Testis (tissue), 3 donors: ENCODE results near the gene NNMT. TPM values are rescaled to one million over a fixed set of nuclear protein-coding genes. Genes with fewer than 3 reads are reported as not detected.

Experiments used
- DNase-seq: peaks from one replicate; pipeline ENCODE4 v3.0.0-alpha.2; 2019
- H3K27ac ChIP-seq, 2 donors: fragments of 200-600 bp; sonication (generic); one replicate each; pipeline ENCODE4 v1.5.1; 2019
- H3K27me3 ChIP-seq: fragments of 200-600 bp; sonication (generic); one replicate; pipeline ENCODE4 v1.5.1; 2019
- H3K36me3 ChIP-seq: fragments of 200-600 bp; sonication (generic); one replicate; pipeline ENCODE4 v1.5.1; 2017; ENCODE audit warnings: low read depth; ENCODE audit errors: missing control alignments
- H3K4me1 ChIP-seq: fragments of 200-600 bp; sonication (generic); one replicate; pipeline ENCODE4 v1.5.1; 2019
- H3K4me3 ChIP-seq, 2 donors: fragments of 200-600 bp; sonication (generic); one replicate each; pipeline ENCODE4 v1.5.1; 2017 to 2019
- H3K9me3 ChIP-seq: fragments of 200-600 bp; sonication (generic); one replicate; pipeline ENCODE4 v1.5.1; 2017
- CTCF ChIP-seq, 3 experiments: fragments of 450-650 bp in 2 of 3; fragments of 200-600 bp in 1 of 3; sonication (generic) in 1 of 3; IDR thresholded peaks; one replicate each; pipeline ENCODE4 v1.5.1; 2016 to 2019; ENCODE audit warnings: antibody characterized with exemption in 3 of 3, mild to moderate bottlenecking in 2 of 3, moderate library complexity in 1 of 3
- POLR2A ChIP-seq: fragments of 450-650 bp; IDR thresholded peaks from one replicate; pipeline ENCODE4 v1.6.1; 2017; ENCODE audit warnings: antibody characterized with exemption, mild to moderate bottlenecking, moderate library complexity
- WGBS, 2 donors: methylation state at CpG; one replicate each; pipeline ENCODE4 v1.1.5; 2018; 5-methylcytosine and 5-hydroxymethylcytosine counted together
- intact Hi-C: fragments of 100-400 bp; cut with DNase I; formaldehyde crosslinking; loops from one replicate; pipeline ENCODE4 v1.15.1; 2023; ENCODE audit warnings: low total_unique reads
- polyA plus RNA-seq: library from polyadenylated mRNA; stranded (reverse); fragments of 350-450 nt; fragmentation: Illumina TruSeq; extraction: RNeasy Lipid Tissue Mini Kit (QIAGEN cat#74804); gene quantifications from one replicate; pipeline ENCODE4 v1.2.3, GENCODE V29; 2014; ENCODE audit warnings: low read depth, low replicate concordance; ENCODE audit not compliant: insufficient read depth
- total RNA-seq, 2 donors: library from RNA; depleted of rRNA; stranded (reverse); fragments of >200 nt; gene quantifications; one replicate each; pipeline ENCODE4 v1.2.3, GENCODE V29; 2016

Gene NNMT
- total and polyA plus RNA-seq, 3 donors from 2014 or later: 10.6 to 38.8 (median 28.7) TPM

GRCh38 chr11:114343493-114343892, 47.3 kb downstream of the NNMT start:
- H3K36me3 ChIP-seq: no peaks in the 10 kb centered on the region
- no peaks in the 10 kb centered on the region for H3K27me3 ChIP-seq
- H3K9me3 ChIP-seq: no peaks in the 10 kb centered on the region
- TF ChIP-seq POLR2A (no peak), CTCF (IDR thresholded peaks at IDR 0.05) (no peak)
- H3K27ac ChIP-seq: no peak overlapping the region
- no peak for DNase-seq
- H3K4me3 ChIP-seq: no peak overlapping the region
- H3K4me1 ChIP-seq: no peaks in the 10 kb centered on the region
- 66 to 69% methylated on average over 4 of the region's 4 CpGs for WGBS, 2 donors
- intact Hi-C loops: no loop called here

- Histone ChIP-seq H3K27ac (no peak overlapping the region), H3K4me1 (no peaks in the 10 kb centered on the region), H3K4me3 (no peak overlapping the region), H3K36me3 (no peaks in the 10 kb centered on the region), H3K27me3 (no peaks in the 10 kb centered on the region), H3K9me3 (no peaks in the 10 kb centered on the region)
- intact Hi-C loops: no loop called here
- TF ChIP-seq CTCF (IDR thresholded peaks at IDR 0.05): no peak
- TF ChIP-seq POLR2A: no peak
- 78 to 89% methylated on average over 4 of the region's 4 CpGs for WGBS, 2 donors
- no peak for DNase-seq
Observed at GRCh38 chr11:114344494-114344893, 48.3 kb downstream of the NNMT start.

GRCh38 chr11:114345575-114346222, 49.5 kb downstream of the NNMT start:
- no peaks in the 10 kb centered on the region for H3K27me3 ChIP-seq
- H3K4me1 ChIP-seq: no peaks in the 10 kb centered on the region
- TF ChIP-seq POLR2A (no peak), CTCF (IDR thresholded peaks at IDR 0.05) (no peak)
- H3K36me3 ChIP-seq: no peaks in the 10 kb centered on the region
- WGBS, 2 donors: 69 to 88% methylated on average over 3 of the region's 3 CpGs
- H3K9me3 ChIP-seq: no peaks in the 10 kb centered on the region
- no peak overlapping the region for H3K27ac ChIP-seq
- no peak for DNase-seq
- intact Hi-C loops: no loop called here
- no peak overlapping the region for H3K4me3 ChIP-seq

- intact Hi-C loops: no loop called here
- DNase-seq: no peak
- 50 to 51% methylated on average over 4 of the region's 4 CpGs for WGBS, 2 donors
- Histone ChIP-seq H3K4me3 (no peak overlapping the region), H3K4me1 (no peaks in the 10 kb centered on the region), H3K27ac (no peak overlapping the region), H3K36me3 (no peaks in the 10 kb centered on the region), H3K9me3 (no peaks in the 10 kb centered on the region), H3K27me3 (no peaks in the 10 kb centered on the region)
- TF ChIP-seq POLR2A (no peak), CTCF (IDR thresholded peaks at IDR 0.05) (no peak)
Observed at GRCh38 chr11:114346709-114347141, 50.5 kb downstream of the NNMT start.
